ENCODE results near the gene ITPRID1. TPM values are rescaled to one million over a fixed set of nuclear protein-coding genes. Genes with fewer than 3 reads are reported as not detected.

ITPRID1 gene
- total and polyA plus RNA-seq, 2 donors (not counting 1 experiment from before 2014, with no cell fraction given), result not detected

DNA sequence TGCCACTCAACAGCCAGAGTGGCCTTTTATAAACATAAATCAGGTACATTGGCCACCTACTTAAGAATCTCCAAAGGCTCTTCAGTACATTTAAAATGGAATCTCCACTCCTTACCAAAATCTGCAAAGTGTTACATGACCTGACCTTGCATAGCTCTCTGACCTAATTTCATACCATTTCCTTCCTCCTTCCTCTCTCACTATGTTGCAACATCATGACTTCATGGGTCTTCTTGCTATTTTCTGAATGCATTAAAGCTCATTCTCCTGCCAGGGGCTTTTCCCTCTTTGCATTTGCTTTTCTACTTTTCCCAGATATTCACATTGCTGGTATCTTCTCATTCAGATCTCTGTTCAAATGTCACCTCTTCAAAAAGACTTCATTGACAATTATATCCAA lies 151.0 kb downstream of the ITPRID1 start:
- ATAC-seq (ENCODE audit: low read depth), result no peak

DNA sequence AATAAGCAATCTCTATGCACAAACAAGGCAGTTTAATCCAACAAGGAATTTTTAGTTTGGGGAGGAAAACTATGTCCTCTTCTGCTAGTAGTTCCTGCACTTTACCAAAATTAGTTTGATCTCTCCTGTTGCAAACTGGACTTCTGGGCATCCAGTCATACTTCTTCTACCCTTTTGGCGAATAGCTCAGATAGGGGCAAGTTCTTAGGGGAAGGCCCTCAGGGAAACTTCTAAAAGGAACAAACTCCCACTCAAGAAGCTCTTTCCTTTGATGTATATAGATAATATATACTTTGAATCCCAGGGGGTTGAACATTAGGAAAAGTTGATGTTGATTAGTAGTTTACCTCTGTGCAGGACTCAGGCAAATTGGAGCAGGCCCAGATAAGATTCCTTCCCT lies 151.7 kb downstream of the ITPRID1 start:
- no peak overlapping the region for H3K4me2 ChIP-seq (replicated peaks; ENCODE audit: low read depth, low read length, poor library complexity, severe bottlenecking)
- H3K36me3 ChIP-seq (replicated peaks in 1 of 2; ENCODE audit: control extremely low read depth in 1 of 2, control insufficient read depth in 1 of 2, extremely low read depth in 1 of 2, insufficient read depth in 2 of 2, low read length in 1 of 2), result no peaks in the 10 kb centered on the region
- H2AFZ ChIP-seq (ENCODE audit: insufficient read depth, low read depth, low read length, poor library complexity, severe bottlenecking), result no peak overlapping the region
- no peak overlapping the region for H3K9ac ChIP-seq (ENCODE audit: low read length)
- no peak for DNase-seq
- no peak overlapping the region for H3K27ac ChIP-seq (ENCODE audit: low read length in 2 of 2)
- H3K79me2 ChIP-seq (ENCODE audit: control insufficient read depth, insufficient read depth, low read length), result no peaks in the 10 kb centered on the region
- H3K4me3 ChIP-seq (ENCODE audit: control extremely low read depth in 1 of 5, extremely low read depth in 1 of 5, insufficient read depth in 1 of 5, low read depth in 2 of 5, low read length in 4 of 5), result no peak overlapping the region
- H3K4me1 ChIP-seq (ENCODE audit: control insufficient read depth in 2 of 2, insufficient read depth in 2 of 2, low read length in 2 of 2), result no peaks in the 10 kb centered on the region
- CTCF ChIA-PET, result no interaction called here
- H3K27me3 ChIP-seq (replicated peaks in 1 of 4; ENCODE audit: control extremely low read depth in 1 of 4, control insufficient read depth in 3 of 4, insufficient read depth in 4 of 4, low read length in 3 of 4), result no peaks in the 10 kb centered on the region
- ATAC-seq (ENCODE audit: low read depth), result no peak
- H3K9me3 Mint-ChIP-seq (ENCODE audit: insufficient read depth), result no peaks in the 10 kb centered on the region
- H3K27me3 Mint-ChIP-seq, result peaks cover 7% of the 10 kb centered on the region
- no CpG with 5 or more reads among the region's 1 CpG for WGBS (ENCODE audit: insufficient coverage)
- no peak overlapping the region for H3K27ac Mint-ChIP-seq
- H3K4me1 Mint-ChIP-seq, result no peaks in the 10 kb centered on the region
- H3K4me3 Mint-ChIP-seq, result no peak overlapping the region
- TF ChIP-seq EZH2 (IDR thresholded peaks at IDR 0.05; ENCODE audit: borderline replicate concordance, insufficient read depth, low read depth, low read length, poor library complexity, severe bottlenecking), result no peak
- TF ChIP-seq, protein P1, sequence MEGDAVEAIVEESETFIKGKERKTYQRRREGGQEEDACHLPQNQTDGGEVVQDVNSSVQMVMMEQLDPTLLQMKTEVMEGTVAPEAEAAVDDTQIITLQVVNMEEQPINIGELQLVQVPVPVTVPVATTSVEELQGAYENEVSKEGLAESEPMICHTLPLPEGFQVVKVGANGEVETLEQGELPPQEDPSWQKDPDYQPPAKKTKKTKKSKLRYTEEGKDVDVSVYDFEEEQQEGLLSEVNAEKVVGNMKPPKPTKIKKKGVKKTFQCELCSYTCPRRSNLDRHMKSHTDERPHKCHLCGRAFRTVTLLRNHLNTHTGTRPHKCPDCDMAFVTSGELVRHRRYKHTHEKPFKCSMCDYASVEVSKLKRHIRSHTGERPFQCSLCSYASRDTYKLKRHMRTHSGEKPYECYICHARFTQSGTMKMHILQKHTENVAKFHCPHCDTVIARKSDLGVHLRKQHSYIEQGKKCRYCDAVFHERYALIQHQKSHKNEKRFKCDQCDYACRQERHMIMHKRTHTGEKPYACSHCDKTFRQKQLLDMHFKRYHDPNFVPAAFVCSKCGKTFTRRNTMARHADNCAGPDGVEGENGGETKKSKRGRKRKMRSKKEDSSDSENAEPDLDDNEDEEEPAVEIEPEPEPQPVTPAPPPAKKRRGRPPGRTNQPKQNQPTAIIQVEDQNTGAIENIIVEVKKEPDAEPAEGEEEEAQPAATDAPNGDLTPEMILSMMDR (IDR thresholded peaks at IDR 0.05), result no peak
- H4K20me1 ChIP-seq (ENCODE audit: control insufficient read depth, insufficient read depth, low read length, poor library complexity, severe bottlenecking), result no peaks in the 10 kb centered on the region
- peaks cover 0 to 3% (median 0%) of the 10 kb centered on the region in 3 donors for H3K9me3 ChIP-seq (ENCODE audit: control extremely low read depth in 1 of 3, control insufficient read depth in 2 of 3, insufficient read depth in 1 of 3, low read length in 2 of 3)
- intact Hi-C loops (cut with micrococcal nuclease), result no loop called here
- POLR2A ChIA-PET, result no interaction called here

More for the DNA sequence above, 151.0 kb downstream of the ITPRID1 start:
- Mint-ChIP-seq H3K4me3 (no peak overlapping the region), H3K27ac (no peak overlapping the region), H3K27me3 (peaks cover 6% of the 10 kb centered on the region), H3K4me1 (no peaks in the 10 kb centered on the region), H3K9me3 (ENCODE audit: insufficient read depth) (no peaks in the 10 kb centered on the region)
- H3K9me3 ChIP-seq (ENCODE audit: control extremely low read depth in 1 of 3, control insufficient read depth in 2 of 3, insufficient read depth in 1 of 3, low read length in 2 of 3), result peaks cover 0 to 3% (median 0%) of the 10 kb centered on the region in 3 donors
- CTCF ChIA-PET, result no interaction called here
- H2AFZ ChIP-seq (ENCODE audit: insufficient read depth, low read depth, low read length, poor library complexity, severe bottlenecking), result no peak overlapping the region
- H3K9ac ChIP-seq (ENCODE audit: low read length), result no peak overlapping the region
- H3K4me3 ChIP-seq (ENCODE audit: control extremely low read depth in 1 of 5, extremely low read depth in 1 of 5, insufficient read depth in 1 of 5, low read depth in 2 of 5, low read length in 4 of 5), result no peak overlapping the region
- no peaks in the 10 kb centered on the region for H3K36me3 ChIP-seq (replicated peaks in 1 of 2; ENCODE audit: control extremely low read depth in 1 of 2, control insufficient read depth in 1 of 2, extremely low read depth in 1 of 2, insufficient read depth in 2 of 2, low read length in 1 of 2)
- no peaks in the 10 kb centered on the region for H3K4me1 ChIP-seq (ENCODE audit: control insufficient read depth in 2 of 2, insufficient read depth in 2 of 2, low read length in 2 of 2)
- no peak for TF ChIP-seq EZH2 (IDR thresholded peaks at IDR 0.05; ENCODE audit: borderline replicate concordance, insufficient read depth, low read depth, low read length, poor library complexity, severe bottlenecking)
- TF ChIP-seq, protein P1 (IDR thresholded peaks at IDR 0.05), result no peak
- no peak overlapping the region for H3K27ac ChIP-seq (ENCODE audit: low read length in 2 of 2)
- H3K79me2 ChIP-seq (ENCODE audit: control insufficient read depth, insufficient read depth, low read length), result no peaks in the 10 kb centered on the region
- no peak overlapping the region for H3K4me2 ChIP-seq (replicated peaks; ENCODE audit: low read depth, low read length, poor library complexity, severe bottlenecking)
- no peaks in the 10 kb centered on the region for H4K20me1 ChIP-seq (ENCODE audit: control insufficient read depth, insufficient read depth, low read length, poor library complexity, severe bottlenecking)
- POLR2A ChIA-PET, result no interaction called here
- intact Hi-C loops (cut with micrococcal nuclease), result no loop called here
- DNase-seq, result no peak
- H3K27me3 ChIP-seq (replicated peaks in 1 of 4; ENCODE audit: control extremely low read depth in 1 of 4, control insufficient read depth in 3 of 4, insufficient read depth in 4 of 4, low read length in 3 of 4), result no peaks in the 10 kb centered on the region

Data from B cell (primary cell).